Uterus (tissue), 2 donors: ENCODE data around the gene SLC22A16.

Experiments used
- POLR2A ChIP-seq, 2 donors: fragments of 450-650 bp; IDR thresholded peaks; one replicate each; pipeline ENCODE4 v1.6.1; 2016; ENCODE audit warnings: antibody characterized with exemption in 2 of 2, mild to moderate bottlenecking in 1 of 2, moderate library complexity in 1 of 2
- TF ChIP-seq, protein P1 (sequence below), 4 experiments: fragments of 200-600 bp in 2 of 4; fragments of 450-650 bp in 2 of 4; sonication (generic) in 2 of 4; IDR thresholded peaks; one replicate each; pipeline ENCODE4 v1.5.1; 2016 to 2019; ENCODE audit warnings: antibody characterized with exemption in 4 of 4, mild to moderate bottlenecking in 2 of 4, moderate library complexity in 1 of 4

DNA sequence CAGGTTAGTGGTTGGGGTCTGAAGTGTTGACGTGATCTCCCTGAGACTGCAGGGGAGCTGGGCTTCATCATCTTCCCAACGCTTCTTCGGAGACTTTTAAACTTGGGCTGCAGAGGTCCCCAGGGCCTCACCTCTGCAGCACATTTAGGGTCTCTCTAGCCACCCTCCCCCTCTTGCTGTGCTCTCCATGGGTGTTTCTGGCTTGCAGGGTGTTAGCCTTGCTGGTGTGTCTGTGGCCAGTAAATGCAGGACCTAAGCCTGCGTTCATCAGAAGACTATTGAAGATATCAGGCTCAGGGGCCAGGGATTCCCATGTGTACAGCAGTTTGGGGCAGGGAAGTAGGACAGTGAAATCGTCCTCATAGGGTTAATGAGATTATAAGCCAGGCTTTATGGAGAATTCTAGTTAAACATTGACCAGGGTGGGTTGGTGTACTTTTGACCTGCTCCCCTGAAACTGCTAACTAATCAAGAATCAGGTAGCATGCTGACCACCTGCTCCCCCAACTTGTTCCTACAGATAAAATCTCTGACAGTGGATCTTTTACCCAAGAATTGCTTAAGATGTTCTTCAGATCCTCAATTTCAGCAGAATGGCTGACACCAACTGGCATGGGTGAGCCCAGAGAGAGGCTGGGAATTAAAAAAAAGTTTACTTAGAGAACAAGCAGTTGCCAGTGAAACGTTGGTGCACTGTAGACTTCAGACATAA, 57.2 kb downstream of the SLC22A16 start:
- TF ChIP-seq, protein P1, sequence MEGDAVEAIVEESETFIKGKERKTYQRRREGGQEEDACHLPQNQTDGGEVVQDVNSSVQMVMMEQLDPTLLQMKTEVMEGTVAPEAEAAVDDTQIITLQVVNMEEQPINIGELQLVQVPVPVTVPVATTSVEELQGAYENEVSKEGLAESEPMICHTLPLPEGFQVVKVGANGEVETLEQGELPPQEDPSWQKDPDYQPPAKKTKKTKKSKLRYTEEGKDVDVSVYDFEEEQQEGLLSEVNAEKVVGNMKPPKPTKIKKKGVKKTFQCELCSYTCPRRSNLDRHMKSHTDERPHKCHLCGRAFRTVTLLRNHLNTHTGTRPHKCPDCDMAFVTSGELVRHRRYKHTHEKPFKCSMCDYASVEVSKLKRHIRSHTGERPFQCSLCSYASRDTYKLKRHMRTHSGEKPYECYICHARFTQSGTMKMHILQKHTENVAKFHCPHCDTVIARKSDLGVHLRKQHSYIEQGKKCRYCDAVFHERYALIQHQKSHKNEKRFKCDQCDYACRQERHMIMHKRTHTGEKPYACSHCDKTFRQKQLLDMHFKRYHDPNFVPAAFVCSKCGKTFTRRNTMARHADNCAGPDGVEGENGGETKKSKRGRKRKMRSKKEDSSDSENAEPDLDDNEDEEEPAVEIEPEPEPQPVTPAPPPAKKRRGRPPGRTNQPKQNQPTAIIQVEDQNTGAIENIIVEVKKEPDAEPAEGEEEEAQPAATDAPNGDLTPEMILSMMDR (IDR thresholded peaks at IDR 0.05), result no peak
- TF ChIP-seq POLR2A (IDR thresholded peaks at IDR 0.05), result no peak
